SU-DHL-6 (cell line): ENCODE data around the gene TRDMT1.

Experiments used
- H2AFZ ChIP-seq: fragments of 200-600 bp; sonication (generic); 2 replicates; pipeline ENCODE4 v1.6.1; 2014; ENCODE audit warnings: low read depth, mild to moderate bottlenecking, moderate library complexity, mixed read lengths, antibody characterized with exemption, low read length; ENCODE audit not compliant: severe bottlenecking
- H3F3A ChIP-seq: fragments of 200-600 bp; shearing (Covaris generic); 2 replicates; pipeline ENCODE4 v1.6.0; 2016; ENCODE audit warnings: antibody characterized with exemption, mild to moderate bottlenecking; ENCODE audit not compliant: insufficient read depth
- H3K27ac ChIP-seq: fragments of 200-600 bp; sonication (generic); 2 replicates; pipeline ENCODE4 v1.5.1; 2016; ENCODE audit warnings: low read depth, mild to moderate bottlenecking, low read length, moderate library complexity, mixed read lengths
- H3K27me3 ChIP-seq: fragments of 200-600 bp; sonication (generic), shearing (Covaris generic); 2 replicates; pipeline ENCODE4 v1.6.0; 2014; ENCODE audit warnings: mild to moderate bottlenecking, low read length
- H3K36me3 ChIP-seq: fragments of 200-600 bp; sonication (generic); 2 replicates; pipeline ENCODE4 v1.6.1; 2014; ENCODE audit warnings: mild to moderate bottlenecking, low read length, mixed read lengths
- H3K4me2 ChIP-seq: fragments of 300-600, 200-600 bp; shearing (Covaris generic), sonication (generic); 2 replicates; pipeline ENCODE4 v1.6.0; 2014; ENCODE audit warnings: low read length, low read depth, mild to moderate bottlenecking; ENCODE audit not compliant: poor library complexity, severe bottlenecking
- H3K4me3 ChIP-seq: fragments of 200-600 bp; sonication (generic); 2 replicates; pipeline ENCODE4 v1.5.1; 2014; ENCODE audit warnings: antibody characterized with exemption, low read length, mild to moderate bottlenecking, mixed read lengths; ENCODE audit not compliant: insufficient read depth, poor library complexity, severe bottlenecking
- H3K79me2 ChIP-seq: fragments of 200-600 bp; sonication (generic); 2 replicates; pipeline ENCODE4 v1.6.1; 2014; ENCODE audit warnings: mild to moderate bottlenecking, low read length, moderate library complexity; ENCODE audit not compliant: insufficient read depth
- H3K9ac ChIP-seq: fragments of 200-600 bp; sonication (generic); 2 replicates; pipeline ENCODE4 v1.7.0; 2014; ENCODE audit warnings: mild to moderate bottlenecking, low read length
- H3K9me2 ChIP-seq: fragments of 200-600 bp; sonication (generic); replicated peaks from 2 replicates; pipeline ENCODE4 v1.6.1; 2014; ENCODE audit warnings: low read length; ENCODE audit not compliant: insufficient read depth
- H3K9me3 ChIP-seq: fragments of 200-600 bp; sonication (generic); 2 replicates; pipeline ENCODE4 v1.6.1; 2014; ENCODE audit warnings: low read length, mixed read lengths; ENCODE audit not compliant: insufficient read depth
- H4K20me1 ChIP-seq: fragments of 200-600 bp; sonication (generic); 2 replicates; pipeline ENCODE4 v1.6.1; 2014; ENCODE audit warnings: low read depth, mild to moderate bottlenecking, antibody characterized with exemption, low read length, moderate library complexity, mixed read lengths
- EZH2phosphoT487 ChIP-seq: fragments of 200-600 bp; sonication (generic), shearing (Covaris generic); conservative IDR thresholded peaks from 2 replicates; pipeline ENCODE4 v1.6.1; 2018; ENCODE audit warnings: mild to moderate bottlenecking, antibody characterized with exemption, low read length, moderate library complexity, mixed read lengths
- TF ChIP-seq, protein P1 (sequence below): fragments of 200-600 bp; sonication (generic); IDR thresholded peaks from one replicate; pipeline ENCODE4 v1.5.1; 2017; ENCODE audit warnings: antibody characterized with exemption, mild to moderate bottlenecking, low read length, moderate library complexity; ENCODE audit not compliant: insufficient read depth, poor library complexity, severe bottlenecking

TRDMT1 gene

DNA sequence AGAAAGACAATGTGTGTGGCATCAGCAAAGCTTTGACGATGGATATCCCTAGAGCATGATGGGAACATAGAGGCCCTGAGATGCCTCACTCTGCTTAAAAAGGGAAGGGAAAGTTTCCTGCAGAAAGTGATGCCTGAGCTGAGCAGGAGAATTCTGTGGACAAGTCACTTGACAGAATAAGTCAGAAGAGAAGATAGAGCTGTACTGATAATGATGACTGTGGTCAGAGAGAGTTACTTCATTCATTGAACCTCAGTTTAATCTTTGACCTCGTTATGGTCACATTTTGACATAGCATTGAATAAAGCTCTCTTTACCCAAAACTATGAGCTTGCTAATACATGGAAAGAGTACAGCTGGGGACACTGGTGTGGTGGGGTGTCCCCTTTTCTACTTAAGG lies 79.4 kb downstream of the TRDMT1 start:
- Histone ChIP-seq H3K27ac (no peak overlapping the region), H3K79me2 (no peaks in the 10 kb centered on the region), H4K20me1 (no peaks in the 10 kb centered on the region), H3K36me3 (no peaks in the 10 kb centered on the region), H3K4me2 (no peak overlapping the region), H3K9me2 (no peaks in the 10 kb centered on the region), H3F3A (no peaks in the 10 kb centered on the region), H3K9me3 (no peaks in the 10 kb centered on the region), H3K27me3 (no peaks in the 10 kb centered on the region), H3K9ac (no peak overlapping the region), H3K4me3 (no peak overlapping the region), H2AFZ (no peak overlapping the region)
- TF ChIP-seq, protein P1, sequence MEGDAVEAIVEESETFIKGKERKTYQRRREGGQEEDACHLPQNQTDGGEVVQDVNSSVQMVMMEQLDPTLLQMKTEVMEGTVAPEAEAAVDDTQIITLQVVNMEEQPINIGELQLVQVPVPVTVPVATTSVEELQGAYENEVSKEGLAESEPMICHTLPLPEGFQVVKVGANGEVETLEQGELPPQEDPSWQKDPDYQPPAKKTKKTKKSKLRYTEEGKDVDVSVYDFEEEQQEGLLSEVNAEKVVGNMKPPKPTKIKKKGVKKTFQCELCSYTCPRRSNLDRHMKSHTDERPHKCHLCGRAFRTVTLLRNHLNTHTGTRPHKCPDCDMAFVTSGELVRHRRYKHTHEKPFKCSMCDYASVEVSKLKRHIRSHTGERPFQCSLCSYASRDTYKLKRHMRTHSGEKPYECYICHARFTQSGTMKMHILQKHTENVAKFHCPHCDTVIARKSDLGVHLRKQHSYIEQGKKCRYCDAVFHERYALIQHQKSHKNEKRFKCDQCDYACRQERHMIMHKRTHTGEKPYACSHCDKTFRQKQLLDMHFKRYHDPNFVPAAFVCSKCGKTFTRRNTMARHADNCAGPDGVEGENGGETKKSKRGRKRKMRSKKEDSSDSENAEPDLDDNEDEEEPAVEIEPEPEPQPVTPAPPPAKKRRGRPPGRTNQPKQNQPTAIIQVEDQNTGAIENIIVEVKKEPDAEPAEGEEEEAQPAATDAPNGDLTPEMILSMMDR: no peak
- no peak for TF ChIP-seq EZH2phosphoT487

DNA sequence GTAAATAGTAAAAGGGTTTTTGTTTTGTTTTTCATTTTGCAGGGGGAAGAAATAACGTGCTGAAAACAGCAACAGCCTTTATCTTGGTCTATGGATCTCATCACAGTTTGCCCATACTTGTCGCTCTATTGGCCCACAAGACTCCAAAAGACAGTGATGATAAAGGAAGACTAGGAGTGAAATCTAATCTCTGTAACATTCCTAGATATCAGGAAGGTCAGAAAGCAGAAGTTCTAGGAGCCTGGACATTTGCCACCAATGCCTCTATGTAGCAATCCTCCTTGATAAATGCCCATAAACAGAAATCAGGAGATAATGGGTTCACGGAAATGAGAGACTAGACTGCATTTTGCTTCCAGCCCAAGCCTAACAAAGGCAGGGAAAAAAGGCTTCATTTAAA lies 80.8 kb downstream of the TRDMT1 start:
- Histone ChIP-seq H3K9me3 (no peaks in the 10 kb centered on the region), H3F3A (no peaks in the 10 kb centered on the region), H3K79me2 (no peaks in the 10 kb centered on the region), H3K4me2 (no peak overlapping the region), H3K9ac (no peak overlapping the region), H3K27ac (no peak overlapping the region), H3K9me2 (no peaks in the 10 kb centered on the region), H4K20me1 (no peaks in the 10 kb centered on the region), H2AFZ (no peak overlapping the region), H3K27me3 (no peaks in the 10 kb centered on the region), H3K4me3 (no peak overlapping the region), H3K36me3 (no peaks in the 10 kb centered on the region)
- TF ChIP-seq EZH2phosphoT487: no peak
- TF ChIP-seq, protein P1: no peak

DNA sequence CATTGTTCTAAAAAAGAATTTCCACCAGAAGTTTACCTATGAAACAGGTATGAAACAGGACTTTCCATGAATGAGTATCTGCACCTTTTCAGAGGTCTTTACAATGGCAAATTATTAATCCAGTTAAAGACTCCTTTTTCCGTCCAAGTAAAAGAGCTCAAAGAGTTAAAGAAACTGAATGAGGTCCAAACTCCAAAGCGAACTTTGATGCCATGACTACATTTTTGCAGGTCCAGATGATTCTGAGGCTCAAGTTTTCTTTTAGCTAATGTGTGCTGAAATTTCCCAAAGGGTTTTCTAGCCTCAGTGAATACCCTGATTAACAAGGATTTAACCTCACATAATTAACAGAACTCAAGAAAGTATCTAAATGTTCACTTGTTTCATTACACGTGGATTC lies 81.6 kb downstream of the TRDMT1 start:
- no peak overlapping the region for H2AFZ ChIP-seq
- no peak for TF ChIP-seq EZH2phosphoT487
- TF ChIP-seq, protein P1: no peak
- no peak overlapping the region for H3K4me3 ChIP-seq
- H3K27me3 ChIP-seq: no peaks in the 10 kb centered on the region
- H3K36me3 ChIP-seq: no peaks in the 10 kb centered on the region
- H3F3A ChIP-seq: no peaks in the 10 kb centered on the region
- no peaks in the 10 kb centered on the region for H3K9me3 ChIP-seq
- no peaks in the 10 kb centered on the region for H4K20me1 ChIP-seq
- no peak overlapping the region for H3K9ac ChIP-seq
- H3K9me2 ChIP-seq: no peaks in the 10 kb centered on the region
- H3K4me2 ChIP-seq: no peak overlapping the region
- H3K27ac ChIP-seq: no peak overlapping the region
- no peaks in the 10 kb centered on the region for H3K79me2 ChIP-seq
